IMR-90 (cell line): ENCODE data around the gene KLHL3. TPM values are rescaled to one million over a fixed set of nuclear protein-coding genes. Genes with fewer than 3 reads are reported as not detected.

Source experiments
- BHLHE40 ChIP-seq: fragments of 150-350 bp; IDR thresholded peaks from 2 replicates; pipeline ENCODE4 v1.6.1; 2016; ENCODE audit warnings: mild to moderate bottlenecking, low read depth, low read length
- MXI1 ChIP-seq: IDR thresholded peaks from 2 replicates; pipeline ENCODE4 v1.6.1; 2012; ENCODE audit warnings: low read depth, mild to moderate bottlenecking, low read length, moderate library complexity, borderline replicate concordance
- NFE2L2 ChIP-seq: fragments of 150-350 bp; IDR thresholded peaks from 2 replicates; pipeline ENCODE4 v1.6.1; 2016; ENCODE audit warnings: low read depth, mild to moderate bottlenecking, low read length
- POLR2A ChIP-seq: IDR thresholded peaks from 2 replicates; pipeline ENCODE4 v1.6.1; 2012; ENCODE audit warnings: mild to moderate bottlenecking, low read depth, low read length
- RAD21 ChIP-seq: IDR thresholded peaks from 2 replicates; pipeline ENCODE4 v1.6.1; 2012; ENCODE audit warnings: low read length, improper control_type of control experiment
- polyA plus RNA-seq, 3 experiments: library from polyadenylated mRNA; depleted of rRNA; stranded (reverse); fragments of >200 nt; gene quantifications; 2 replicates each; pipeline ENCODE4 v1.2.3, GENCODE V29; 2012; ENCODE audit warnings: low replicate concordance in 1 of 3
- total RNA-seq: library from RNA; depleted of rRNA; stranded (reverse); fragments of >200 nt; gene quantifications from 2 replicates; pipeline ENCODE4 v1.2.3, GENCODE V29; 2012
- TF ChIP-seq, protein P1 (sequence below): fragments of 150-350 bp; IDR thresholded peaks from 2 replicates; pipeline ENCODE4 v1.6.1; 2016; ENCODE audit warnings: low read depth, mild to moderate bottlenecking, low read length, moderate library complexity, borderline replicate concordance

KLHL3 gene
- total and polyA plus RNA-seq, 2 of the 4 experiments (the other 2 are of a cell fraction), result 2.3 to 4.1 TPM

DNA sequence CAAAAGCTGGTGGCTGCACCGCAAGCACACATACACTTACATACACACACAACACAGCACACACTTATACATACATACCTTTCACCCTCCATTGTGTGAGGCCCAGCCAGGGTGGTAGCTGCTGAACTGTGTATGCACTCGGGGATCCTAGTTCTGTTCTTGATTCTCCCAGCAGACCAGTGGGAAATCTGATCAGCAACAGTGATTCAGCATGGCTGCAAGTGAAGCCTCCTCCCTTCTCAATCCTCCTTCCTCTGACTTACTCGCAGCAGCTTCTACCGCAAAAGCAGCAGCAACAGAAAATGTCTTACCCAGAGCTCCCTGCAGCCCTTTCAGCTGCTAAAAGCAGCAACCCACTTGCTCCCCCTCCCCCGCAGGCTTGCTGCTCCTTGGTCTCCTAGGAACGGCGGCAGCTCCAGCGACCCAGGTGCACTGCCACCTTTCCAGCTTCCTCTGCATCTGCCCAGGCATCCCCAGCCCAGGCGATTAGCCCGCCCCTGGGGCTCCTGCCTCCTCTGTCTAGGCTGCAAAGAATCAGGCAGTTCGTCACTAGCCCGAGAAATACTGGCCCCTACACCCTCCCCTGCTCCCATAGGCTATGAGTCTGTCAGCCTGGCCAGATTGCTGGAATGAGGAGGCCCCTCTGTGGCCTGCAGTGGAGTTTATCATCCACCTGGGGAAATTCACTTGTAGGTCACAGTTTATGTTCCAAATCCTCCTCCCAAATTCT lies at the start of gene KLHL3 (continued):
- TF ChIP-seq, protein P1, sequence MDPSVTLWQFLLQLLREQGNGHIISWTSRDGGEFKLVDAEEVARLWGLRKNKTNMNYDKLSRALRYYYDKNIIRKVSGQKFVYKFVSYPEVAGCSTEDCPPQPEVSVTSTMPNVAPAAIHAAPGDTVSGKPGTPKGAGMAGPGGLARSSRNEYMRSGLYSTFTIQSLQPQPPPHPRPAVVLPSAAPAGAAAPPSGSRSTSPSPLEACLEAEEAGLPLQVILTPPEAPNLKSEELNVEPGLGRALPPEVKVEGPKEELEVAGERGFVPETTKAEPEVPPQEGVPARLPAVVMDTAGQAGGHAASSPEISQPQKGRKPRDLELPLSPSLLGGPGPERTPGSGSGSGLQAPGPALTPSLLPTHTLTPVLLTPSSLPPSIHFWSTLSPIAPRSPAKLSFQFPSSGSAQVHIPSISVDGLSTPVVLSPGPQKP, result no peak
- TF ChIP-seq POLR2A (no peak), BHLHE40 (no peak), NFE2L2 (peak; percentile 28; the same call in 1 of the 2 replicates), RAD21 (peak; percentile 56), MXI1 (no peak)
